ENCODE measurements around the gene DNAJC18.

Gene DNAJC18

DNA sequence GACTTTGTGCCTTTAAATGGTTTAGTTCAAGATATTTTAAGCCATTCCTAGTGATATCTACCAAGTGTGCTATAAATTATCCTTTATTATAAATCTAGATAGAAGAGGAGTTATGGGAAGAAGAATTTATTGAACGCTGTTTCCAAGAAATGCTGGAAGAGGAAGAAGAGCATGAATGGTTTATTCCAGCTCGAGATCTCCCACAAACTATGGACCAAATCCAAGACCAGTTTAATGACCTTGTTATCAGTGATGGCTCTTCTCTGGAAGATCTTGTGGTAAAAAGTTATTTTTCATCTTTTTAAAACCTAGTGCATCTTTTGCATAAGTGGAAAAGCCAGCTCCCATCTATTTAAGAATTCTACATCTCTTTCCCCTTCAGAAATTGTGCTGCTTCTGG is 74.9 kb downstream of the DNAJC18 start:
- no peak for DNase-seq (ENCODE audit: low spot score)

GRCh38 chr5:139363937-139364336 is 75.4 kb downstream of the DNAJC18 start:
- no peak for DNase-seq (ENCODE audit: low spot score)

DNA sequence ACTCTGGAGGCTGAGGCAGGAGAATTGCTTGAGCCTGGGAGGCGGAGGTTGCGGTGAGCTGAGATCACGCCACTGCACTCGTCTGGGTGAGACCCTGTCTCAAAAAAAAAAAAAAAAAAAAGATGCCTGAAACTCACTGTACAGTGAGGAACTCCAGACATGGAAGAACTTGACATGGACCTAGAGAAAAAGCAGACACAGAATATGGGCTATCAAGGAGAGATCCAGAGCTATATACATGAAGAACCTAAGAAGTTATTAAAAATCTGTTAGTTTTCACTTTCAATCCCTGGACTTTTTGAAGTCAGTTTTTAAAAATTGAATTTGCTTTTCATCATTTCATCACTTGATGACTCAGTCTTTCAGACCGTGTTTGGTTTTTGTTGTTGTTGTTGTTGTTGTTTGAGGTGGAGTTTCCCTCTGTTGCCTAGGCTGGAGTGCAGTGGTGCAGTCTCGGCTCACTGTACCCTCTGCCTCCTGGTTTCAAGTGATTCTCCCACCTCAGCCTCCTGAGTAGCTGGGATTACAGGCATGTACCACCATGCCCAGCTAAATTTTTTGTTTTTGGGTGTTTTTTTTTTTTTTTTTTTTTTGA is 77.4 kb downstream of the DNAJC18 start:
- no peak for DNase-seq (ENCODE audit: low spot score)

- DNase-seq (ENCODE audit: low spot score) = no peak
Measured at GRCh38 chr5:139360384-139360783, 78.9 kb downstream of the DNAJC18 start.
